EH (cell line): ENCODE data around the gene POLR2F.
"Not testable (repeated sequence)": the region's sequence is repeated elsewhere in the genome, so short reads cannot be mapped to it uniquely, and the experiment has no call there.

Source experiments
- DNase-seq: peaks from one replicate; pipeline ENCODE4 v3.0.0-alpha.2; 2015; ENCODE audit warnings: low read depth

POLR2F gene

GRCh38 chr22:37953062-37953436, 450 bp upstream of the POLR2F start:
- DNase-seq: no peak

- DNase-seq: no peak
These were observed 1.2 kb downstream of the POLR2F start for GRCh38 chr22:37954686-37955085.

- not testable (repeated sequence) for DNase-seq
These were observed 2.4 kb downstream of the POLR2F start for GRCh38 chr22:37955825-37956397.

GRCh38 chr22:37957232-37957631, 3.7 kb downstream of the POLR2F start:
- DNase-seq: no peak

GRCh38 chr22:37959231-37959825, 5.8 kb downstream of the POLR2F start:
- no peak for DNase-seq

- DNase-seq: no peak
These were observed 7.6 kb downstream of the POLR2F start for GRCh38 chr22:37961062-37961461.

- DNase-seq: peak; percentile 51
These were observed 12.6 kb downstream of the POLR2F start for GRCh38 chr22:37965940-37966664.

GRCh38 chr22:37967147-37967546, 13.6 kb downstream of the POLR2F start:
- DNase-seq: no peak

GRCh38 chr22:37967637-37968451, 14.3 kb downstream of the POLR2F start:
- no peak for DNase-seq

- DNase-seq: no peak
These were observed 15.2 kb downstream of the POLR2F start for GRCh38 chr22:37968452-37969251.

- DNase-seq: no peak
These were observed 17.4 kb downstream of the POLR2F start for GRCh38 chr22:37970864-37971263.

GRCh38 chr22:37971475-37972434, 18.3 kb downstream of the POLR2F start:
- no peak for DNase-seq

GRCh38 chr22:37972527-37972926, 19.0 kb downstream of the POLR2F start:
- DNase-seq: no peak

- no peak for DNase-seq
These were observed 20.0 kb downstream of the POLR2F start for GRCh38 chr22:37973271-37974170.

GRCh38 chr22:37975153-37975552, 21.7 kb downstream of the POLR2F start:
- no peak for DNase-seq

GRCh38 chr22:37976022-37976421, 22.5 kb downstream of the POLR2F start:
- DNase-seq: not testable (repeated sequence)

GRCh38 chr22:37976547-37976946, 23.0 kb downstream of the POLR2F start:
- no peak for DNase-seq

- no peak for DNase-seq
These were observed 26.3 kb downstream of the POLR2F start for GRCh38 chr22:37979782-37980181.

- no peak for DNase-seq
These were observed 27.9 kb downstream of the POLR2F start for GRCh38 chr22:37981282-37982011.
